GM19035 (cell line): Measurements from ENCODE around the gene PBXIP1.
"Not testable (repeated sequence)": the region's sequence is repeated elsewhere in the genome, so short reads cannot be mapped to it uniquely, and the experiment has no call there.

ENCODE experiments used
- ATAC-seq: cut with Tn5 transposase; IDR thresholded peaks from one replicate; pipeline ENCODE4 v1.9.1; 2021; ENCODE audit not compliant: unreplicated experiment

Gene PBXIP1

DNA sequence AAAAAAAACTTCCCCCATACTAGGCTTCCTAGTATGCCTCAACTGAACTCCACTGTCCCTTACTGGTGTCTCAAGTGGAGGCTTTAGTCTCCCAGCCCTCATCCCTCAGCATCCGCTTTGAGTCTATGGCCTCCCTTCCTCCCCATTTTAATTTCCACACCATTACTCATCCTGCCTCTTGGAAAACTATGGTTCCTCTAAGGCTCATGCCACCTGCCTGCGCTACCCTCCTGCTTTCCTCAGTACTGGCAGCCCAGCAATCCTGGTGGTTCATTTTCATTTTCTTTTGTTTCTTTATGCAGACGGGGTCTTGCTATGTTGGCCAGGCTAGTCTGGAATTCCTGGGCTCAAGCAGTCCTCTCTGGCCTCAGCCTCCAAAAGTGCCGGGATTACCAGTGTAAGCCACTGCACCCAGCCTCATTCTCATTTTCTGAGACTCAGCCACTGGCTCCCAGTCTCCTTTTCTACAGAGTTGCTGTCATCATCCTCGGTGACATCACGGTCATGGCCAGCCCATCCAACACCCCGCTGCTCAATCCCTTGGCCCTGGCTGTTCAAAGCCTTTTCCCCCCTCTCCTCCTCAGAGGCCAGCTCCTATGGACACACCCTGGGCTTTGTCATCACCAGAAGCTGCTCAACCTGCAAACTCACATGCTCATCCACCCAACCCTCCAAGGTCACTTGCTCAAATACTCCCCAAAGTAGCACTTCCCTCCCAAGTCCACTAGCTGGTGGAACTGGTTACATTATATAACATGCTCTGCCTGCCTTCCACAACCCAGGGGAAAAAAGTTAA lies 17.1 kb downstream of the PBXIP1 start:
- no peak for ATAC-seq

DNA sequence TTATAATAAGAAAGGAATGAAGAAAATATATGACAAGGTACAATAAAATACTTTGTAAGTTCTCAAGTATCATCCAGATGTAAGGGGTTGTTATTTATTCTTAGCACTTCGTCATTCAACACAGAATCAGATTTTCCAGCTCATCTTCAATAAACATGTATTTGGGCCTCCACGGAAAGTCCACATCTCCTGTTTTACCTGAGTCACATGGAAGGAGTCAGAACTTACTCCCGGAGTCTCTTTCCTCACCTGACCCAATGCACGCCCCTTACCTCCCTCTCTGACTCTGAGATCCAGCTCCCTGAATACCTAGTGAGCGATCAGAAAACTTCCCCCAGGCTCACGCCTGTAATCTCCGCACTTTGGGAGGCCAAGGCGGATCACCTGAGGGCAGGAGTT lies 17.9 kb downstream of the PBXIP1 start:
- no peak for ATAC-seq

DNA sequence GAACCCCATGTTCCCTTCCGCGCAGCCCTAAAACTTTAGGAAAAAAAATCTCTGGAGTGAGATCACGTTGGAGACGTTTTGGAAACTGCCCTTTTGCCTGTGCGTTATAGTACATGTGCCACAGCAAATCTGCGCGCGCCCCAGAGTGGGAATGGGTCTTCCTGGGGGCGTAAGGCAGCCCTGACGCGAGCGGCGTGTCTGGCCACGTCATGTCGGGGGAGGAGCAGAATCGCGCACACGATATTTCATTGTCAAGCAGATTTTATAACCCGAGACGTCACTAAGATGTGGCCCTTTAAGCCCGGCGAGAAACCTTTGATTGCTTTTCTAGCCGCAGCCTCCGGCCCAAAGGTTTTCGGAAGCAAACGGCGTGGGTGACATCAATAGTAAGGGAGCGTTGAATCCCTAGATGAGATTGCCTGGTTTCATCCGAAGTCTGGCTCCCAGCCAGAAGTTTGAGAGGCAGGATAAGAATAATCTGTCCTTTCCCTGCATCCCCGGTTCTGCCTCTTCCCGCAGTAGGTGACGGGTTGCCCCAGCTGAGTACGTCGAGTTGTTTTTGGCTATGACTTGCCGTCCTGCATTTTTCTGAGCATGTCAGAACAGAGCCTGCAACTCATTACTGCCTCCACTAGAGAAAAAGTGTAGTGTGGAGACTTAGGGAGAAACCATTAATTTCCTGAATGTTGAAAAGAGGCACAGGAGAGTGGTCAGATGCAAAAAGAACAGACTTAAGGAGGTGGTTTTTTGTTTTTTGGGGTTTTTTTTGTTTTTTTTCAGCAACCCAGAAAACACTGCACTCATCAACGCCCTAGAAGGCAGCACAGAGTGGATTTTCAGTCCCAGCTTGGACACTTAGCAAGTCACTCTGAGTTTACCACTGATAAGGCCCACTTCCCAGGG lies 18.6 kb downstream of the PBXIP1 start:
- ATAC-seq, result peak; percentile 58

DNA sequence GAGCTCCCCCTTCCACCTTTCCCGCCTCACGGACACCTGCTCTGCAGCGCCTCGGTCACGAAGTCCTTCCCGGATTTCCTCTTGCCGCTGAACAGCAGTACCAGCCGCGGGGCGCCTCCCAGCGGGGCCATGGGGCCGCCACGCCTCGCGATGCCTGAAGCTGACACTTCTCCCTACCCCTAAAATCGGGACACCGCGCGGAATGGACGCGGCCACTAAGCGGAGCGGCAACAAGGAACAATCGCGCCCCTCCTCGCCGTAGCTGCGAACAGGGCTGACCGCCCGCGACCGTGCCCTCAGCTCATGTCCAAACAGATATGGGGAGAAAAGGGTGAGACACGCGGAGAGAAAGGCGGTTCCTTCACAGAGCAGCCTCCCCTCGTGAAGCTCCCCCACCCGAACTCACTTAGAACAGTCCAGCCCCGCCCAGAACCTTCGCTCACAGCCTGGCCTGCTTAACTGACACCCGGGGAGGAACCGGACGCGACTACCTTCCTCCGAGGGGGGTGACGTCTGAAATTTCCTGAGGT lies 19.3 kb downstream of the PBXIP1 start, which contains the start of gene PMVK:
Gene PMVK, minus strand, starts transcription at position 165 of the 530 bp plus-strand sequence. Its CDS starts 34 bp downstream, at position 131.
- peak; percentile 78 for ATAC-seq

- ATAC-seq, result peak; percentile 2
Measured at GRCh38 chr1:154935749-154936554, 19.9 kb downstream of the PBXIP1 start.

GRCh38 chr1:154934358-154934948 lies 21.4 kb downstream of the PBXIP1 start:
- ATAC-seq, result no peak

- ATAC-seq, result no peak
Measured at GRCh38 chr1:154931940-154932487, 23.9 kb downstream of the PBXIP1 start.

GRCh38 chr1:154926201-154926600 lies 29.7 kb downstream of the PBXIP1 start:
- no peak for ATAC-seq

DNA sequence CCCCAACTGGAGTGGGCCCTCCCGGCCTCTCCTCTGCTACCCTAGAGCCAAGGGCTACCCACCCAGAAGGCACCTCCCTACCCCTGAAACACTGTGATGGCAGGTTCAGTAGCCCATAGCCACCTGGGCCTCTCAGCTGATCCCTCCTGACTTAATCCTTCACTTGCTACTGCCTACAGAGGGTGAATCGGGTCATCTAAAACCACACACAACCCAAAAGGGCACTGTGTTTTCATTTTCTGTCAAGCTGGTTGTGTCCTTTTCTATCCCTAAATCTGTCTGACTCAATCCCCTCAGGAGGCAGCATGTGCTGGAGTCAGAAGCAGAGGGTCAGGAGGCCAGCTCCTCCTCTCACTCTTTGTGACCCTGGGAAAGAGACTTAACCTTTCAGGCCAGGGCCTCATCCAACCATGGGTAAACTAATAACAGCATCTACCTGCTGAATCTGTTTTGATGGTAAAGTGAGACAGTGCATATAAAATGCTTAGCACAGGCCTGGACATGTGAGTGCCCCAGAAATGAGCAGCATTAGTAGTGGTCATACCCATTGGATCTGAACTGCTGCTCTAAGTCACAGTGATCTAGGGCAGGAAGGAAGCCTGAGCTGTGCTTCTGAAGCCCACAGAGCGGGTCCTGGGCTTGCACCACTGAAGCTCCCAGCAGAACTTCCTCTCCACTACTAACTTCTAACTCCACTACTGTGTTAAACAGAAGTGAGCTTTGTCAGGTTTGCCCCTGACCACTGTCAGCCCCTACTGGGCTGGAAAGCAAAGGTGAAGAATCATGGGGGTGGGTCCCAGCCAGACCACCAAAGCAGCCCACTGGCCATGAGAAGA lies 30.3 kb downstream of the PBXIP1 start:
- ATAC-seq, result no peak

- ATAC-seq, result no peak
Measured at GRCh38 chr1:154923695-154924094, 32.2 kb downstream of the PBXIP1 start.

GRCh38 chr1:154913273-154913672 lies 42.6 kb downstream of the PBXIP1 start:
- ATAC-seq, result no peak

GRCh38 chr1:154912755-154913154 lies 43.1 kb downstream of the PBXIP1 start:
- ATAC-seq, result no peak

DNA sequence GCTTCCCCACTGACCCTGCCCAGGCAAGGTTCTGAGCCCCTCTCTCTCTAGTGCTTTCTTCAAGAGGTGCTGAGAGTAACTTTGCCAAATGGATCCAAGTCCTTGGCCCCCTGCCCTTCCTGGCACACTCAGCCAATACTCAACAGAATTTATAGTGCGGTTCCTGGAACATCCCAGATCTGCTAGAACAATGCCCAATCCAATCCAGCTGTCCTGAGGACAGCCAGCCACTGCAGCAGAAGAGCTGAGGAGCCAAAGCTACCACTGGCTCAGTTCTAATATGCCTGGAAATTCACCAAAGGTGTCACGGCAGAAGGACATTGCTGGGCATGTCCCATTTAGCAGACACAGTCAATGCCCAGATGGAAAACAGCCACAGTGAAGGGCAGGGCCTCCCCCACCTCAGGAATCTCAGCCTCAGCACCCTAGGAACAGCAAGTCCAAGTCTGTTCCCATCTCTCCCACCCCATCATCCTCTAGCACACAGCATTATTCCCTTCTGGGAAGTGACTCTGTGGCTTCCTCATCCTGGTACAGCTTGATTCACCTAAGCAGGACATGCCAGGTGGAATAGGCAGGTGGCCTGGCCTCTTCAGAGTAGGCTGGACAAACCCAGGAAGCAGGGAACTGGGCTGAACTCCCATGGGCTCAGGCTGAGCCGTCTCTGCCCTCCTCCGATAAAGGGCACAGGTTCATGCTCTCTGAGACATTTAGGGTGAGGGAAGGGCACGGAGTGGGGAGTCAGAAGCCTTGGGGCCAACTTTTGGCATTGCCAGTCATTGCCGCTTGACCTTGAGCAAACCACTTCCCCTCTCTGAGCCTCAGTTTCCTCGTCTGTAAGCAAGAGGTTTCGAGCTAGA lies 44.0 kb downstream of the PBXIP1 start:
- ATAC-seq, result no peak

- ATAC-seq, result no peak
Measured at GRCh38 chr1:154910851-154911250, 45.0 kb downstream of the PBXIP1 start.

DNA sequence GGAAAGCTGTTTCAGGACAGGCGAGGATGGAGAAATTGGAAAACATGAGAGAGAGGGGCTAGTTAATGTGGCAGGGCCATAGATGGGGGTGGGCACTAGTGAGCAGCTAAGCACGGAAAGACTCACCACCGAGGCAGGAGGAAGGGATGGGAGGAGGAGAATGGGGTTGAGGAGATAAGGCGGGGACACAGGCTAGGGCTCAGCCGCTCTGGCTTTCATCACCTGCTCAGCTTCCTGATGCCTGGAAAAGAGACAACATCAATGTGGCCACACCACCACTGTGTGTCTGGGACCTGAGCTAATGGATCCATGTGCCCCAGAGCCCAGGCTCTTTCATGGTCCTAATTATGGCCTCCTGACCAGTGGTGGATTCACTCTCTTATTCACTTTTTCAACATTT lies 47.0 kb downstream of the PBXIP1 start:
- no peak for ATAC-seq

GRCh38 chr1:154908129-154908528 lies 47.8 kb downstream of the PBXIP1 start:
- ATAC-seq, result not testable (repeated sequence)

DNA sequence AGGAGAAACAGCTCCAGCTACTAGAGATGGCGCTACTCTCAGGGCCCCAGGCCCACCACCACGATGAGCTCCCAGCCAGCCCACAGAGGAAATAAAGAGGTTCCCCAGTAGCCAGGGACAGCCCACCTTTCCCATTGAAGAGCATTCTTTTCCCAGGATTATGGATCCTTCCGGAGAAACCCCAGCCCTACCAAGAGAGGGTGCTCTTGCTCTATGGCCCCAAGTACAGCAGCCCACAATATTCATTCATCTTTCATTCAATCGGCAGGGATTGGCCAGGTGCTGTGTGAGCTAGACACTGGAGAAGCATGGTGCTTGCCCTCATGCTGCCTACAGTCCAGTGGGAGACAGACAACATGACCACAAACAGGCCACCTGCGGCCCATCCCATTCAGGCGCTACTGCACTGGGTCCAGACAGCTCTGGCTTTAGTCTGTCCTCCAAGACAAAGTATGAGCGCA lies 49.2 kb downstream of the PBXIP1 start:
- no peak for ATAC-seq

- ATAC-seq, result no peak
Measured at GRCh38 chr1:154902938-154903566, 52.8 kb downstream of the PBXIP1 start.
